GDM1 (cell line): ENCODE measurements around the gene MAPKAP1.

Experiments used
- DNase-seq: peaks from one replicate; lab custom pipeline; 2025; lab: John Stamatoyannopoulos, UW

The MAPKAP1 gene

GRCh38 chr9:125534971-125535701, 171.9 kb downstream of the MAPKAP1 start:
- no peak for DNase-seq

- DNase-seq, result no peak
These were observed 174.0 kb downstream of the MAPKAP1 start for GRCh38 chr9:125532812-125533594.

GRCh38 chr9:125532412-125532811, 174.6 kb downstream of the MAPKAP1 start:
- DNase-seq, result no peak

GRCh38 chr9:125529589-125530515, 177.2 kb downstream of the MAPKAP1 start:
- DNase-seq, result no peak

GRCh38 chr9:125529107-125529506, 177.9 kb downstream of the MAPKAP1 start:
- no peak for DNase-seq

- no peak for DNase-seq
These were observed 179.5 kb downstream of the MAPKAP1 start for GRCh38 chr9:125527471-125528002.

- DNase-seq, result no peak
These were observed 180.9 kb downstream of the MAPKAP1 start for GRCh38 chr9:125525921-125526631.

DNA sequence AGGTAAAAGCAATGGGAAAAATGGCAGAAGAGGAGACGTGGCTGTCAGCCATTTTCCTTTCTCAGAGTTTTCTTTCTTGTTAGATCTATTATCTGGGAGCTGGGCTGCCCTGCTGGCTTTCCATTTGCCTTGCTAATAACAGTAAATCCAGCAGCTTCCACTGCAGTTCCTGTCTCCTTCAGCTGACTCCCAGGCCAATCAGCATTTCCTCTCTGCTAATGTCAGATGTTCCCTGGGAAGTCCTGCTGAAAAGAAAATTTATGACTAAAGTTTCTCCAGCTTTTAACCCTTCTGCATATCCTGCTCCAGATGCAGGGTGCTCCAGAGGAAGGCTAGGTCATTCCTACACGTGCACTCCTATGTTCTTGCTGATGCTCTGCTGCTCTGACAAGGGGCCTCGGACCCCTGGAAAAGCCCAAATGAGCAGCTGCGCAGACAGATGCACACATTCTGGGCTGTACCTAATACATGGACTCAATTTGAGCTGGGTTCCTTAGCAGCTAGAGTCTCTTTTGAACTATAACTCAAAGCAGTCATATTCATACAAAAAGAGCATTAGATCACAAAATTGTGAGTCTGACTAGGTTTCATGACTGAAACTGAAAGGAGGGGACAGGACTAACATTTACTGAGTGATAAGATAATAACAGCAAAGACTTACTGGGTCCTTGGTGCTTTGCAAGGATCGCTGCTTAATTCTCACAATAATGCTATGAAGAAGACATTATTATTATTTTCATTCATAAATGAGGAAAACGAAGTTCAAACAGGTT, 182.2 kb downstream of the MAPKAP1 start:
- DNase-seq, result no peak

DNA sequence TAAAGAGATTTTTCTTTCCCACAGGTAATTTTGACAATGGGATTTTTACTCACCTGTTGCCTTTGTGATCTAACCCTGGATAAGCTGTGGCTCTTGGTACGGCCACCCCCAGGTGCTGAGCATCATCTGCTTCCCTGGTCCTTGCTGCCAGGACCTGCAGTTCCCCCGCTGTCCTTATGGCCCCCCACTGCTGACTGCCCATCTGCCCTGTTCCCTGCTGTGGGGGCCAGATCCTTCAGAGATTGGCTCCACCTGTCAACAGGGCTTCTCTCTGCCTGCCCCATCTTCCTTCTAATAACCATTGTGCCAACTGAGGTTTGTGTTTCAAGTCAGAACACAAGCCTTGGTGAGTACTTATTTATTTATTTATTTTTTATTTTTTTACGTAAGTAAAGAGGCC, 183.3 kb downstream of the MAPKAP1 start:
- DNase-seq, result no peak

GRCh38 chr9:125522328-125522725, 184.7 kb downstream of the MAPKAP1 start:
- DNase-seq, result no peak

GRCh38 chr9:125521462-125522327, 185.3 kb downstream of the MAPKAP1 start:
- no peak for DNase-seq

DNA sequence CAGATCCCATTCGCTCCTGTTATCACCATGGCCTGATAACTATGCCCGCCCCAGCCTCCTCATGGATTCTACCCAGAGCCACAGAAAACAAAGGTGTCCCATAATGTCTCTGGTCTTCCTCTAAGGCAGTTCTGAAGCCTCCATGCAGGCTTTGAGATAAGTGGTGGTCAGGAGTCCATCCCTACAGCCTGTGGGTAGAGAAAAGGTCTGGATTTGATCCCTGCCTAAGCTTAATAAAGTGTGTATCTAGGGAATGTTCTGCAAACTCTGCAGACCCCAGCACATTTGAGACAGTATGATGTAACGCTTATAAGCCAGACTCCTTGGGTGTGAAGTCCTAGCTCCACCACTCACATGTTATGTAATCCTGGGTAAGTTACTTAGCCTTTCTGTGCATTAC, 187.3 kb downstream of the MAPKAP1 start:
- no peak for DNase-seq

- DNase-seq, result no peak
These were observed 189.4 kb downstream of the MAPKAP1 start for GRCh38 chr9:125517577-125517976.

GRCh38 chr9:125515983-125516940, 190.7 kb downstream of the MAPKAP1 start:
- DNase-seq, result no peak

DNA sequence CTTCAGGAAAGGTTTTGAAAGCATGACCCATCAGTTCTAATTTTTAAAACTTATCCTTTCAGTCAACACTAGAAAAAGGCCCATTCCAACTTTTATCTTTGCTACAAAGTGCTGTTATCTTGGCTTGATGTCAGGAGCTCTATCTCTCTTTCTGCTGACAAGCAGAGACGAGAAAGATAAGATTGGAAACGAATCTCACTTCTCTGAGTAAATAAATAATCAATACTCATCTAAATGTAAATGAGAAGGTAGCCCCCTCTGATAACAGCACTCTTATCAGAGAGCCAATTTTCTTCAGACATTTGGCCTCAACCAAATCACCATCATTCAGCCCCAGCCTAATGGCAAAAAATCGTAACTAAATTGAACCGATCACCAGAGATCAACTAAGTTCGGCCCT, 191.7 kb downstream of the MAPKAP1 start:
- no peak for DNase-seq

GRCh38 chr9:125514468-125514867, 192.5 kb downstream of the MAPKAP1 start:
- DNase-seq, result no peak

- DNase-seq, result no peak
These were observed 193.2 kb downstream of the MAPKAP1 start for GRCh38 chr9:125513668-125514413.

GRCh38 chr9:125513303-125513667, 193.7 kb downstream of the MAPKAP1 start:
- DNase-seq, result no peak
